Breast epithelium (tissue), 3 donors: Measurements from ENCODE around the gene PUM2.

Experiments
- CTCF ChIP-seq, 3 donors: fragments of 450-650 bp; IDR thresholded peaks; one replicate each; pipeline ENCODE4 v1.5.1; 2016 to 2017; ENCODE audit warnings: antibody characterized with exemption in 3 of 3, mild to moderate bottlenecking in 3 of 3, moderate library complexity in 3 of 3
- POLR2A ChIP-seq: fragments of 450-650 bp; IDR thresholded peaks from one replicate; pipeline ENCODE4 v1.6.1; 2016; ENCODE audit warnings: antibody characterized with exemption, mild to moderate bottlenecking, moderate library complexity
- POLR2AphosphoS5 ChIP-seq, 3 donors: sonication (generic); formaldehyde crosslinking; IDR thresholded peaks; one replicate each; pipeline ENCODE4 v1.6.1; 2017; ENCODE audit warnings: antibody characterized with exemption in 3 of 3

DNA sequence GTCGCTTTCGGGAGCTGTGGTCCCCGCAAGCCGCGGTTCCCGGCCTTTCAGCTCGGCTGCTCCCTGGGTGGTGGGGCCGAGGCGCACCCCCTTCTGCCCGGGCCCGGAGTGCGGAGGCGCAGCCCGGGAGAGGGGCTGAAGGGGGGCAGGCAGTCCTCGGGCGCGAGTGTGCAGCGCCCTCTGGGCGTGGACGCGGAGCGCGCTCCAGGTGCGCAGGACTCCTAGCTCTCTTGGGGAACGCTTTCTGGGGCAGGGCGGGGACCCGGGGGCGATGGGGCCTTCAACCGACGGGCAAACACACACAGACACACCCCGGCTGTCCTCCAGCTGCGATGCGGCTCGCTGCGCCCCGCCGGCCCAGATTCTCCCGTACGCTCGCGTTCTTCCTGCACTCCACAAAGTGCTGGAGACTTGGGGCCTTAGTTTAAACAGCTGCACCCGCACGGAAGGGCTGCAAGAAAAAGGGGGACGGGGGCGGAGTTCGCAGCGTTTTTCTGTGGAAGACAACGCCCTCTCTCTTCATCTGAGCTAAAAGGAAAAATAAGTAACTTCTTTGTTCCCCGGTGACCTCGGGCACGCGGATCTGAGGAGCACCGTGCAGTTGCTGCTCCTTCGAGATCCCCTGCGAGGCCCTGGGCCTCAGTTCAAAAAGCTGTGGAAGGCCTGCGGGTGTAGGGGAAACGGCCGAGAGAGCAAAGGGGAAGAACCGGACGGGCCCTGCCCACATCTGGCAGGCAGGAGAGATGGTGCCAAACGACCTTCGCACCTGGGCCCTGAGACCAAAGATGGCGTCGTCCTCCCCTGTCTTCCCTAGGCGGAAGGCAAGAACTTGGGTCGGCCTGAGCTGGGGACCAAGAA is 125.1 kb downstream of the PUM2 start:
- TF ChIP-seq CTCF (IDR thresholded peaks at IDR 0.05) (peak in 2 of 3 donors; percentile 25 to 70), POLR2AphosphoS5 (IDR thresholded peaks at IDR 0.05) (peak in 2 of 3 donors; percentile 25 to 54), POLR2A (no peak)
